HEK293 (cell line): ENCODE results near the gene RAI14.

ENCODE experiments used
- CTCF ChIA-PET: fragments of 350-600 bp; formaldehyde crosslinking; extraction: SDS; loops from one replicate; lab custom pipeline; 2021; ENCODE audit warnings: antibody characterized with exemption; lab: Yijun Ruan, JAX
- POLR2A ChIA-PET: fragments of 300-600 bp; formaldehyde crosslinking; extraction: SDS; loops from one replicate; lab custom pipeline; 2020; ENCODE audit warnings: antibody characterized with exemption, inconsistent platforms; lab: Yijun Ruan, JAX
- H3K27ac ChIP-seq: fragments of 200-500 bp; sonication (Bioruptor generic); 2 replicates; pipeline ENCODE4 v1.5.1; 2014; ENCODE audit warnings: low read depth, low read length, control low read depth, inconsistent platforms; ENCODE audit errors: extremely low read depth
- H3K36me3 ChIP-seq, 2 experiments: fragments of 200-500 bp in 1 of 2; sonication (Bioruptor generic) in 1 of 2; 1 replicate in 1 of 2; 2 replicates in 1 of 2; pipeline ENCODE4 v1.5.1; 2014 to 2017; ENCODE audit warnings: inconsistent platforms in 2 of 2, low read length in 2 of 2; ENCODE audit not compliant: control insufficient read depth in 2 of 2, insufficient read depth in 1 of 2
- H3K4me1 ChIP-seq: fragments of 200-500 bp; sonication (Bioruptor generic); 2 replicates; pipeline ENCODE4 v1.5.1; 2014; ENCODE audit warnings: mild to moderate bottlenecking, low read length, inconsistent platforms; ENCODE audit not compliant: control insufficient read depth, insufficient read depth
- H3K4me3 ChIP-seq: 2 replicates; pipeline ENCODE4 v1.5.1; 2011; ENCODE audit warnings: low read depth, mild to moderate bottlenecking, control low read depth, low read length, moderate library complexity
- H3K9me3 ChIP-seq: fragments of 200-500 bp; sonication (Bioruptor generic); 2 replicates; pipeline ENCODE4 v1.5.1; 2014; ENCODE audit warnings: low read depth, low read length, inconsistent platforms; ENCODE audit not compliant: control insufficient read depth, insufficient read depth
- AEBP2 ChIP-seq: fragments of 450-650 bp; formaldehyde crosslinking; IDR thresholded peaks from 2 replicates; pipeline ENCODE4 v1.5.1; 2016; ENCODE audit warnings: missing biosample characterization, missing genetic modification characterization, borderline replicate concordance
- BCL11B ChIP-seq: fragments of 450-650 bp; formaldehyde crosslinking; IDR thresholded peaks from 2 replicates; pipeline ENCODE4 v1.5.1; 2016; ENCODE audit warnings: low read depth, missing biosample characterization, missing genetic modification characterization
- HOXA7 ChIP-seq: sonication (generic); formaldehyde crosslinking; IDR thresholded peaks from 2 replicates; pipeline ENCODE4 v1.8.1; 2022; ENCODE audit warnings: missing genetic modification reagents, borderline replicate concordance
- IKZF3 ChIP-seq: fragments of 450-650 bp; IDR thresholded peaks from 2 replicates; pipeline ENCODE4 v1.5.0; 2018; ENCODE audit warnings: missing biosample characterization, mild to moderate bottlenecking, missing genetic modification characterization, moderate library complexity
- TSHZ1 ChIP-seq: fragments of 450-650 bp; formaldehyde crosslinking; IDR thresholded peaks from 2 replicates; pipeline ENCODE4 v1.5.1; 2016; ENCODE audit warnings: missing biosample characterization, missing genetic modification characterization, borderline replicate concordance
- ZBTB21 ChIP-seq: fragments of 450-650 bp; formaldehyde crosslinking; IDR thresholded peaks from 2 replicates; pipeline ENCODE4 v1.5.1; 2017; ENCODE audit warnings: missing biosample characterization, missing genetic modification characterization
- ZBTB48 ChIP-seq: fragments of 450-650 bp; formaldehyde crosslinking; IDR thresholded peaks from 2 replicates; pipeline ENCODE4 v1.5.1; 2016; ENCODE audit warnings: missing biosample characterization, missing genetic modification characterization
- ZFP3 ChIP-seq: fragments of 450-650 bp; formaldehyde crosslinking; IDR thresholded peaks from 2 replicates; pipeline ENCODE4 v1.5.1; 2016; ENCODE audit warnings: low read depth, missing biosample characterization, missing genetic modification characterization
- ZNF175 ChIP-seq: fragments of 450-650 bp; formaldehyde crosslinking; IDR thresholded peaks from 2 replicates; pipeline ENCODE4 v1.5.1; 2016; ENCODE audit warnings: missing biosample characterization, missing genetic modification characterization
- ZNF184 ChIP-seq: fragments of 450-650 bp; IDR thresholded peaks from 2 replicates; pipeline ENCODE4 v1.5.1; 2018; ENCODE audit warnings: missing biosample characterization, mild to moderate bottlenecking, missing genetic modification characterization
- ZNF239 ChIP-seq: fragments of 450-650 bp; formaldehyde crosslinking; IDR thresholded peaks from 2 replicates; pipeline ENCODE4 v1.5.1; 2016; ENCODE audit warnings: missing biosample characterization, missing genetic modification characterization
- ZNF366 ChIP-seq: fragments of 450-650 bp; formaldehyde crosslinking; conservative IDR thresholded peaks from 2 replicates; pipeline ENCODE4 v1.5.1; 2016; ENCODE audit warnings: missing biosample characterization, missing genetic modification characterization
- ZNF394 ChIP-seq: fragments of 450-650 bp; formaldehyde crosslinking; IDR thresholded peaks from 2 replicates; pipeline ENCODE4 v1.5.1; 2016; ENCODE audit warnings: missing biosample characterization, missing genetic modification characterization, mild to moderate bottlenecking, moderate library complexity, borderline replicate concordance
- ZNF514 ChIP-seq: fragments of 450-650 bp; formaldehyde crosslinking; IDR thresholded peaks from 2 replicates; pipeline ENCODE4 v1.5.1; 2016; ENCODE audit warnings: missing biosample characterization, missing genetic modification characterization
- ZNF529 ChIP-seq: fragments of 450-650 bp; formaldehyde crosslinking; IDR thresholded peaks from 2 replicates; pipeline ENCODE4 v1.5.1; 2017; ENCODE audit warnings: missing genetic modification characterization, missing biosample characterization; ENCODE audit not compliant: insufficient replicate concordance
- ZNF555 ChIP-seq: fragments of 450-650 bp; formaldehyde crosslinking; conservative IDR thresholded peaks from 2 replicates; pipeline ENCODE4 v1.5.1; 2017; ENCODE audit warnings: missing biosample characterization, mild to moderate bottlenecking, missing genetic modification characterization, inconsistent platforms
- ZNF585B ChIP-seq: fragments of 450-650 bp; formaldehyde crosslinking; IDR thresholded peaks from 2 replicates; pipeline ENCODE4 v1.5.1; 2016; ENCODE audit warnings: missing biosample characterization, missing genetic modification characterization
- ZNF596 ChIP-seq: fragments of 450-650 bp; IDR thresholded peaks from 2 replicates; pipeline ENCODE4 v1.5.0; 2018; ENCODE audit warnings: missing biosample characterization, mild to moderate bottlenecking, missing genetic modification characterization, moderate library complexity
- ZNF626 ChIP-seq: fragments of 450-650 bp; sonication (Bioruptor Pico); formaldehyde crosslinking; IDR thresholded peaks from 2 replicates; pipeline ENCODE4 v1.5.1; 2018; ENCODE audit warnings: missing biosample characterization, missing genetic modification characterization, inconsistent platforms
- ZNF701 ChIP-seq: fragments of 450-650 bp; formaldehyde crosslinking; IDR thresholded peaks from 2 replicates; pipeline ENCODE4 v1.5.1; 2016; ENCODE audit warnings: missing biosample characterization, missing genetic modification characterization
- ZSCAN30 ChIP-seq: fragments of 450-650 bp; IDR thresholded peaks from 2 replicates; pipeline ENCODE4 v1.5.1; 2018; ENCODE audit warnings: missing biosample characterization, mild to moderate bottlenecking, missing genetic modification characterization, moderate library complexity
- ZSCAN5A ChIP-seq: fragments of 450-650 bp; formaldehyde crosslinking; IDR thresholded peaks from 2 replicates; pipeline ENCODE4 v1.5.1; 2016; ENCODE audit warnings: missing biosample characterization, missing genetic modification characterization
- TF ChIP-seq, protein P1 (sequence below): fragments of 450-650 bp; formaldehyde crosslinking; IDR thresholded peaks from 2 replicates; pipeline ENCODE4 v1.5.1; 2017; ENCODE audit warnings: missing biosample characterization, missing genetic modification characterization
- TF ChIP-seq, protein P2 (sequence below): fragments of 450-650 bp; formaldehyde crosslinking; IDR thresholded peaks from 2 replicates; pipeline ENCODE4 v1.5.1; 2016; ENCODE audit warnings: missing biosample characterization, missing genetic modification characterization

Gene RAI14

GRCh38 chr5:34624691-34625090 lies 31.4 kb upstream of the RAI14 start (continued):
- TF ChIP-seq ZSCAN5A (tag by site-specific recombination) = no peak
- TF ChIP-seq AEBP2 = no peak
- TF ChIP-seq, protein P1, sequence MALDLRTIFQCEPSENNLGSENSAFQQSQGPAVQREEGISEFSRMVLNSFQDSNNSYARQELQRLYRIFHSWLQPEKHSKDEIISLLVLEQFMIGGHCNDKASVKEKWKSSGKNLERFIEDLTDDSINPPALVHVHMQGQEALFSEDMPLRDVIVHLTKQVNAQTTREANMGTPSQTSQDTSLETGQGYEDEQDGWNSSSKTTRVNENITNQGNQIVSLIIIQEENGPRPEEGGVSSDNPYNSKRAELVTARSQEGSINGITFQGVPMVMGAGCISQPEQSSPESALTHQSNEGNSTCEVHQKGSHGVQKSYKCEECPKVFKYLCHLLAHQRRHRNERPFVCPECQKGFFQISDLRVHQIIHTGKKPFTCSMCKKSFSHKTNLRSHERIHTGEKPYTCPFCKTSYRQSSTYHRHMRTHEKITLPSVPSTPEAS (tag by site-specific recombination) = no peak
- no peak for TF ChIP-seq ZNF555
- no peak for TF ChIP-seq ZNF529 (tag by site-specific recombination)
- no peak for TF ChIP-seq HOXA7 (CRISPR knock-in tag)
- TF ChIP-seq ZNF366 (tag by site-specific recombination) = no peak
- TF ChIP-seq ZNF701 = no peak
- no peak for TF ChIP-seq ZNF184 (tag by site-specific recombination)
- no peak for TF ChIP-seq TSHZ1 (tag by site-specific recombination)
- TF ChIP-seq ZNF626 (tag by site-specific recombination) = no peak

GRCh38 chr5:34625246-34625645 lies 30.9 kb upstream of the RAI14 start:
- ChIA-PET CTCF (interaction anchor here (0.6 to 3.0 kb wide), 6 partner anchors 9 to 1651 kb away, joined by 3 to 10 read pairs (median 4); no protein-coding TSS in a partner anchor), POLR2A (interaction anchor here (0.7 to 1.6 kb wide), 3 partner anchors 50 to 1352 kb away, joined by 3 to 4 read pairs (median 3); no protein-coding TSS in a partner anchor)
- H3K4me3 ChIP-seq = no peak overlapping the region
- no peaks in the 10 kb centered on the region for H3K9me3 ChIP-seq
- no peaks in the 10 kb centered on the region for H3K36me3 ChIP-seq
- TF ChIP-seq BCL11B (tag by site-specific recombination) (no peak), ZNF514 (no peak), IKZF3 (tag by site-specific recombination) (no peak), ZNF585B (tag by site-specific recombination) (no peak), ZNF239 (tag by site-specific recombination) (no peak), ZNF596 (no peak), ZSCAN30 (tag by site-specific recombination) (no peak), ZBTB21 (tag by site-specific recombination) (no peak), ZBTB48 (no peak), ZFP3 (no peak), ZNF394 (tag by site-specific recombination) (no peak), ZNF366 (tag by site-specific recombination) (no peak), ZNF175 (tag by site-specific recombination) (no peak)
- TF ChIP-seq, protein P2, sequence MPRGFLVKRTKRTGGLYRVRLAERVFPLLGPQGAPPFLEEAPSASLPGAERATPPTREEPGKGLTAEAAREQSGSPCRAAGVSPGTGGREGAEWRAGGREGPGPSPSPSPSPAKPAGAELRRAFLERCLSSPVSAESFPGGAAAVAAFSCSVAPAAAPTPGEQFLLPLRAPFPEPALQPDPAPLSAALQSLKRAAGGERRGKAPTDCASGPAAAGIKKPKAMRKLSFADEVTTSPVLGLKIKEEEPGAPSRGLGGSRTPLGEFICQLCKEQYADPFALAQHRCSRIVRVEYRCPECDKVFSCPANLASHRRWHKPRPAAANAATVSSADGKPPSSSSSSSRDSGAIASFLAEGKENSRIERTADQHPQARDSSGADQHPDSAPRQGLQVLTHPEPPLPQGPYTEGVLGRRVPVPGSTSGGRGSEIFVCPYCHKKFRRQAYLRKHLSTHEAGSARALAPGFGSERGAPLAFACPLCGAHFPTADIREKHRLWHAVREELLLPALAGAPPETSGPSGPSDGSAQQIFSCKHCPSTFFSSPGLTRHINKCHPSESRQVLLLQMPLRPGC (tag by site-specific recombination) = no peak
- TF ChIP-seq, all 188 proteins: peak for 0
- peaks cover 8% of the 10 kb centered on the region for H3K4me1 ChIP-seq
- H3K27ac ChIP-seq = no peak overlapping the region
